IMR-90 (cell line): Measurements from ENCODE around the gene TMTC2. TPM values are rescaled to one million over a fixed set of nuclear protein-coding genes. Genes with fewer than 3 reads are reported as not detected.

Source experiments
- ATAC-seq: fragments of 200-7000 bp; cut with Tn5 transposase; 2 replicates; pipeline ENCODE4 v1.9.1; 2020; ENCODE audit warnings: low read depth, mild to moderate bottlenecking, moderate library complexity
- BruUV-seq: library from RNA; stranded (reverse); fragments of 400-500 nt; replicated peaks from 2 replicates; lab custom pipeline; 2021; lab: Mats Ljungman, UMichigan
- CTCF ChIA-PET: fragments of 300-600 bp; formaldehyde crosslinking; extraction: SDS; loops from one replicate; lab custom pipeline; 2021; ENCODE audit warnings: antibody characterized with exemption; lab: Yijun Ruan, JAX
- POLR2A ChIA-PET: fragments of 300-600 bp; sonication (Branson Sonifier 250); formaldehyde crosslinking; loops from one replicate; lab custom pipeline; 2022; ENCODE audit warnings: antibody characterized with exemption; ENCODE audit not compliant: unreplicated experiment; lab: Charles Lee
- DNase-seq: peaks from one replicate; pipeline ENCODE4 v3.0.0; 2013
- H2AFZ ChIP-seq: replicated peaks from 2 replicates; pipeline ENCODE3; 2013; ENCODE audit warnings: low read length, mild to moderate bottlenecking; ENCODE audit not compliant: poor library complexity
- H2AK5ac ChIP-seq: 2 replicates; pipeline ENCODE4 v1.6.1; 2013; ENCODE audit warnings: low read depth, low read length, inconsistent platforms
- H2AK9ac ChIP-seq: replicated peaks from 2 replicates; pipeline ENCODE3; 2013; ENCODE audit warnings: mild to moderate bottlenecking, low read depth, low read length, moderate library complexity; ENCODE audit not compliant: poor library complexity
- H2BK120ac ChIP-seq: 2 replicates; pipeline ENCODE4 v1.6.1; 2013; ENCODE audit warnings: low read depth, low read length, inconsistent platforms
- H2BK15ac ChIP-seq: 3 replicates; pipeline ENCODE4 v1.6.1; 2013; ENCODE audit warnings: low read depth, low read length, inconsistent platforms
- H2BK20ac ChIP-seq: 2 replicates; pipeline ENCODE4 v1.6.1; 2013; ENCODE audit warnings: low read depth, mild to moderate bottlenecking, inconsistent platforms, low read length, moderate library complexity
- H2BK5ac ChIP-seq: 2 replicates; pipeline ENCODE4 v1.6.1; 2013; ENCODE audit warnings: mild to moderate bottlenecking, low read depth, low read length, inconsistent platforms; ENCODE audit not compliant: poor library complexity, severe bottlenecking
- H3K14ac ChIP-seq: replicated peaks from 2 replicates; pipeline ENCODE4 v1.6.1; 2013; ENCODE audit warnings: low read depth, low read length, inconsistent platforms
- H3K18ac ChIP-seq: 2 replicates; pipeline ENCODE4 v1.6.1; 2013; ENCODE audit warnings: low read depth, low read length, control low read depth
- H3K23ac ChIP-seq: 2 replicates; pipeline ENCODE4 v1.6.1; 2013; ENCODE audit warnings: low read depth, low read length, inconsistent platforms
- H3K27ac ChIP-seq: 2 replicates; pipeline ENCODE4 v1.5.1; 2013; ENCODE audit warnings: mild to moderate bottlenecking, control low read depth, low read length; ENCODE audit not compliant: insufficient read depth
- H3K27me3 ChIP-seq: 2 replicates; pipeline ENCODE4 v1.6.1; 2013; ENCODE audit warnings: low read length; ENCODE audit not compliant: control insufficient read depth, insufficient read depth
- H3K36me3 ChIP-seq: 2 replicates; pipeline ENCODE4 v1.6.1; 2013; ENCODE audit warnings: low read length, mixed read lengths; ENCODE audit not compliant: control insufficient read depth, insufficient read depth
- H3K4ac ChIP-seq: 2 replicates; pipeline ENCODE4 v1.6.1; 2013; ENCODE audit warnings: low read depth, low read length, inconsistent platforms
- H3K4me1 ChIP-seq: 2 replicates; pipeline ENCODE4 v1.6.1; 2013; ENCODE audit warnings: low read length, mixed read lengths; ENCODE audit not compliant: control insufficient read depth, insufficient read depth
- H3K4me2 ChIP-seq: 2 replicates; pipeline ENCODE4 v1.6.1; 2013; ENCODE audit warnings: low read depth, mild to moderate bottlenecking, control low read depth, low read length, moderate library complexity
- H3K4me3 ChIP-seq: 2 replicates; pipeline ENCODE4 v1.5.1; 2013; ENCODE audit warnings: low read depth, mild to moderate bottlenecking, control low read depth, low read length, moderate library complexity; ENCODE audit not compliant: insufficient read depth
- H3K56ac ChIP-seq: 2 replicates; pipeline ENCODE4 v1.6.1; 2013; ENCODE audit warnings: low read length, inconsistent platforms; ENCODE audit not compliant: insufficient read depth; ENCODE audit errors: extremely low read depth
- H3K79me1 ChIP-seq, 2 experiments: 2 replicates each; pipeline ENCODE4 v1.6.1; 2013; ENCODE audit warnings: low read length in 2 of 2, inconsistent platforms in 1 of 2, low read depth in 1 of 2
- H3K9ac ChIP-seq: 2 replicates; pipeline ENCODE4 v1.6.1; 2013; ENCODE audit warnings: low read depth, low read length, control low read depth
- H3K9me1 ChIP-seq: 2 replicates; pipeline ENCODE4 v1.6.1; 2013; ENCODE audit warnings: low read length, inconsistent platforms; ENCODE audit not compliant: insufficient read depth
- H3K9me3 ChIP-seq: 2 replicates; pipeline ENCODE4 v1.6.1; 2013; ENCODE audit warnings: low read length; ENCODE audit not compliant: control insufficient read depth, insufficient read depth
- H4K20me1 ChIP-seq: 2 replicates; pipeline ENCODE4 v1.6.1; 2013; ENCODE audit warnings: low read length, inconsistent platforms; ENCODE audit not compliant: insufficient read depth
- H4K5ac ChIP-seq: 2 replicates; pipeline ENCODE4 v1.6.1; 2013; ENCODE audit warnings: mild to moderate bottlenecking, low read depth, low read length, control low read depth
- H4K8ac ChIP-seq, 2 experiments: 2 replicates each; pipeline ENCODE4 v1.6.1; 2013; ENCODE audit warnings: low read depth in 2 of 2, low read length in 2 of 2, control low read depth in 1 of 2, inconsistent platforms in 1 of 2
- H4K91ac ChIP-seq: 2 replicates; pipeline ENCODE4 v1.6.1; 2013; ENCODE audit warnings: low read depth, low read length, inconsistent platforms; ENCODE audit not compliant: insufficient read depth
- BHLHE40 ChIP-seq: fragments of 150-350 bp; IDR thresholded peaks from 2 replicates; pipeline ENCODE4 v1.6.1; 2016; ENCODE audit warnings: mild to moderate bottlenecking, low read depth, low read length
- CEBPB ChIP-seq: IDR thresholded peaks from 2 replicates; pipeline ENCODE4 v1.6.1; 2012; ENCODE audit warnings: low read depth, low read length, improper control_type of control experiment
- CHD1 ChIP-seq: IDR thresholded peaks from 2 replicates; pipeline ENCODE4 v1.6.1; 2012; ENCODE audit warnings: low read depth, low read length, improper control_type of control experiment
- FOS ChIP-seq: fragments of 150-350 bp; IDR thresholded peaks from 2 replicates; pipeline ENCODE4 v1.6.1; 2016; ENCODE audit warnings: low read depth, low read length
- MAFK ChIP-seq: IDR thresholded peaks from 2 replicates; pipeline ENCODE4 v1.6.1; 2012; ENCODE audit warnings: low read depth, low read length, improper control_type of control experiment
- MAZ ChIP-seq: IDR thresholded peaks from 2 replicates; pipeline ENCODE4 v1.6.1; 2012; ENCODE audit warnings: low read depth, mild to moderate bottlenecking, low read length, improper control_type of control experiment, moderate library complexity, borderline replicate concordance
- MXI1 ChIP-seq: IDR thresholded peaks from 2 replicates; pipeline ENCODE4 v1.6.1; 2012; ENCODE audit warnings: low read depth, mild to moderate bottlenecking, low read length, moderate library complexity, borderline replicate concordance
- NFE2L2 ChIP-seq: fragments of 150-350 bp; IDR thresholded peaks from 2 replicates; pipeline ENCODE4 v1.6.1; 2016; ENCODE audit warnings: low read depth, mild to moderate bottlenecking, low read length
- POLR2A ChIP-seq: IDR thresholded peaks from 2 replicates; pipeline ENCODE4 v1.6.1; 2012; ENCODE audit warnings: mild to moderate bottlenecking, low read depth, low read length
- RAD21 ChIP-seq: IDR thresholded peaks from 2 replicates; pipeline ENCODE4 v1.6.1; 2012; ENCODE audit warnings: low read length, improper control_type of control experiment
- RCOR1 ChIP-seq: IDR thresholded peaks from 2 replicates; pipeline ENCODE4 v1.6.1; 2012; ENCODE audit warnings: mild to moderate bottlenecking, low read length, improper control_type of control experiment; ENCODE audit not compliant: insufficient replicate concordance
- RFX5 ChIP-seq: IDR thresholded peaks from 2 replicates; pipeline ENCODE4 v1.8.0; 2012; ENCODE audit warnings: low read depth, mild to moderate bottlenecking, low read length, moderate library complexity
- SMC3 ChIP-seq: fragments of 150-350 bp; IDR thresholded peaks from 2 replicates; pipeline ENCODE4 v1.6.1; 2016; ENCODE audit warnings: low read depth, mild to moderate bottlenecking, antibody characterized with exemption, low read length, moderate library complexity
- dilution Hi-C: fragments of 300-500 bp; cut with HindIII; formaldehyde crosslinking; loops from one replicate; pipeline ENCODE4 v1.14.3; 2018; ENCODE audit warnings: low sequenced_read_pairs; ENCODE audit not compliant: unreplicated experiment
- in situ Hi-C: fragments of 300-500 bp; cut with MboI; formaldehyde crosslinking; loops from 3 replicates; pipeline ENCODE4 v1.14.3; 2019; ENCODE audit warnings: low sequenced_read_pairs, inconsistent platforms, mixed read lengths
- intact Hi-C: fragments of 100-400 bp; cut with micrococcal nuclease; formaldehyde crosslinking; loops from 2 replicates; pipeline ENCODE4 v1.10.0; 2022
- polyA plus RNA-seq, 3 experiments: library from polyadenylated mRNA; depleted of rRNA; stranded (reverse); fragments of >200 nt; gene quantifications; 2 replicates each; pipeline ENCODE4 v1.2.3, GENCODE V29; 2012; ENCODE audit warnings: low replicate concordance in 1 of 3
- total RNA-seq: library from RNA; depleted of rRNA; stranded (reverse); fragments of >200 nt; gene quantifications from 2 replicates; pipeline ENCODE4 v1.2.3, GENCODE V29; 2012
- TF ChIP-seq, protein P1 (sequence below): fragments of 150-350 bp; IDR thresholded peaks from 2 replicates; pipeline ENCODE4 v1.6.1; 2017; ENCODE audit warnings: mild to moderate bottlenecking, antibody characterized with exemption, low read length, low read depth
- TF ChIP-seq, protein P2 (sequence below): fragments of 150-350 bp; IDR thresholded peaks from 2 replicates; pipeline ENCODE4 v1.6.1; 2016; ENCODE audit warnings: low read depth, mild to moderate bottlenecking, low read length, moderate library complexity, borderline replicate concordance
- TF ChIP-seq, protein P3 (sequence below): conservative IDR thresholded peaks from 2 replicates; pipeline ENCODE4 v1.5.1; 2012; ENCODE audit warnings: mild to moderate bottlenecking, low read depth, low read length, improper control_type of control experiment

TMTC2 gene
- total and polyA plus RNA-seq, 2 of the 4 experiments (the other 2 are of a cell fraction) = 0.56 to 1.4 TPM

DNA sequence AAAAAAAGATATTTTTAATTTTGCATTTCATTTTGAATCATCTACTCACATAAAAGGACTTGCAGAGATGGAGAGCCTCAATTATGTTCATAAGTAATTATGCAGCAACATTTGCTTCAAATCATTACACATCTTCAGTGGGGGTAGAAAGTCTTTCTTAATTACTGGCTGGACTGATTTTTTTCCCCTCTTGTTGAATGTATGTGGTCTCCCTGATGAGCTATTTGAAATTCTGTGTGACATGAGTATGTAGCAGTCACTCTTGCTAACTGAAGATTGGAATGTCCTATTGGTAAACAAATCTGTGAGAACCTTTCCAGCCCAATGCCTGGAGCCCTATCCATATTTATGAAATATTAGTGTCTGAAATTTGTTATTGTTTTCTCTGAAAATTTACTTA lies 139.8 kb downstream of the TMTC2 start:
- no peak overlapping the region for H2AK9ac ChIP-seq
- no peak overlapping the region for H3K4me3 ChIP-seq
- H3K4me2 ChIP-seq = no peak overlapping the region
- BruUV-seq = no TSS peak
- H3K9me3 ChIP-seq = no peaks in the 10 kb centered on the region
- no peak overlapping the region for H3K23ac ChIP-seq
- no peak overlapping the region for H3K4ac ChIP-seq
- ATAC-seq = no peak
- TF ChIP-seq MAFK = no peak
- TF ChIP-seq RCOR1 = no peak
- no peak for TF ChIP-seq POLR2A
- TF ChIP-seq SMC3 = no peak
- TF ChIP-seq, protein P1, sequence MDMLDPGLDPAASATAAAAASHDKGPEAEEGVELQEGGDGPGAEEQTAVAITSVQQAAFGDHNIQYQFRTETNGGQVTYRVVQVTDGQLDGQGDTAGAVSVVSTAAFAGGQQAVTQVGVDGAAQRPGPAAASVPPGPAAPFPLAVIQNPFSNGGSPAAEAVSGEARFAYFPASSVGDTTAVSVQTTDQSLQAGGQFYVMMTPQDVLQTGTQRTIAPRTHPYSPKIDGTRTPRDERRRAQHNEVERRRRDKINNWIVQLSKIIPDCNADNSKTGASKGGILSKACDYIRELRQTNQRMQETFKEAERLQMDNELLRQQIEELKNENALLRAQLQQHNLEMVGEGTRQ = no peak
- TF ChIP-seq CHD1 = no peak
- no peak for TF ChIP-seq MXI1
- no peak for TF ChIP-seq MAZ
- no peak for TF ChIP-seq FOS
- TF ChIP-seq BHLHE40 = no peak
- TF ChIP-seq CEBPB = no peak
- TF ChIP-seq RFX5 = no peak
- no peak for TF ChIP-seq NFE2L2
- TF ChIP-seq, protein P2, sequence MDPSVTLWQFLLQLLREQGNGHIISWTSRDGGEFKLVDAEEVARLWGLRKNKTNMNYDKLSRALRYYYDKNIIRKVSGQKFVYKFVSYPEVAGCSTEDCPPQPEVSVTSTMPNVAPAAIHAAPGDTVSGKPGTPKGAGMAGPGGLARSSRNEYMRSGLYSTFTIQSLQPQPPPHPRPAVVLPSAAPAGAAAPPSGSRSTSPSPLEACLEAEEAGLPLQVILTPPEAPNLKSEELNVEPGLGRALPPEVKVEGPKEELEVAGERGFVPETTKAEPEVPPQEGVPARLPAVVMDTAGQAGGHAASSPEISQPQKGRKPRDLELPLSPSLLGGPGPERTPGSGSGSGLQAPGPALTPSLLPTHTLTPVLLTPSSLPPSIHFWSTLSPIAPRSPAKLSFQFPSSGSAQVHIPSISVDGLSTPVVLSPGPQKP = no peak
- TF ChIP-seq, protein P3, sequence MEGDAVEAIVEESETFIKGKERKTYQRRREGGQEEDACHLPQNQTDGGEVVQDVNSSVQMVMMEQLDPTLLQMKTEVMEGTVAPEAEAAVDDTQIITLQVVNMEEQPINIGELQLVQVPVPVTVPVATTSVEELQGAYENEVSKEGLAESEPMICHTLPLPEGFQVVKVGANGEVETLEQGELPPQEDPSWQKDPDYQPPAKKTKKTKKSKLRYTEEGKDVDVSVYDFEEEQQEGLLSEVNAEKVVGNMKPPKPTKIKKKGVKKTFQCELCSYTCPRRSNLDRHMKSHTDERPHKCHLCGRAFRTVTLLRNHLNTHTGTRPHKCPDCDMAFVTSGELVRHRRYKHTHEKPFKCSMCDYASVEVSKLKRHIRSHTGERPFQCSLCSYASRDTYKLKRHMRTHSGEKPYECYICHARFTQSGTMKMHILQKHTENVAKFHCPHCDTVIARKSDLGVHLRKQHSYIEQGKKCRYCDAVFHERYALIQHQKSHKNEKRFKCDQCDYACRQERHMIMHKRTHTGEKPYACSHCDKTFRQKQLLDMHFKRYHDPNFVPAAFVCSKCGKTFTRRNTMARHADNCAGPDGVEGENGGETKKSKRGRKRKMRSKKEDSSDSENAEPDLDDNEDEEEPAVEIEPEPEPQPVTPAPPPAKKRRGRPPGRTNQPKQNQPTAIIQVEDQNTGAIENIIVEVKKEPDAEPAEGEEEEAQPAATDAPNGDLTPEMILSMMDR = no peak
- no peak for TF ChIP-seq RAD21
- H4K20me1 ChIP-seq = no peaks in the 10 kb centered on the region
- intact Hi-C loops = no loop called here
- no peak for DNase-seq
- in situ Hi-C loops = no loop called here
- no peak overlapping the region for H3K18ac ChIP-seq
- no peak overlapping the region for H3K27ac ChIP-seq
- no peak overlapping the region for H2BK20ac ChIP-seq
- H3K56ac ChIP-seq = no peak overlapping the region
- no peak overlapping the region for H4K91ac ChIP-seq
- dilution Hi-C loops = no loop called here
- no peak overlapping the region for H3K14ac ChIP-seq
- H3K36me3 ChIP-seq = no peaks in the 10 kb centered on the region
- H2BK120ac ChIP-seq = no peak overlapping the region
- H3K9ac ChIP-seq = no peak overlapping the region
- H2AFZ ChIP-seq = no peak overlapping the region
- no peak overlapping the region for H2BK15ac ChIP-seq
- no peak overlapping the region for H2BK5ac ChIP-seq
- H2AK5ac ChIP-seq = no peak overlapping the region
- H3K27me3 ChIP-seq = no peaks in the 10 kb centered on the region
- no peak overlapping the region for H4K5ac ChIP-seq
- H3K9me1 ChIP-seq = no peaks in the 10 kb centered on the region
- H3K4me1 ChIP-seq = no peaks in the 10 kb centered on the region
- CTCF ChIA-PET = interaction anchor here (1.1 kb wide), 1 partner anchor 35 kb away, joined by 3 read pairs; no protein-coding TSS in a partner anchor
- POLR2A ChIA-PET = no interaction called here
- no peak overlapping the region for H4K8ac ChIP-seq
- no peaks in the 10 kb centered on the region for H3K79me1 ChIP-seq
